IPS DF 19.7 (cell line): ENCODE data around the gene AP2B1.

Experiments
- DNase-seq: peaks from one replicate; pipeline ENCODE4 v3.0.0-alpha.2; 2013; ENCODE audit warnings: low read depth, low spot score

The AP2B1 gene

DNA sequence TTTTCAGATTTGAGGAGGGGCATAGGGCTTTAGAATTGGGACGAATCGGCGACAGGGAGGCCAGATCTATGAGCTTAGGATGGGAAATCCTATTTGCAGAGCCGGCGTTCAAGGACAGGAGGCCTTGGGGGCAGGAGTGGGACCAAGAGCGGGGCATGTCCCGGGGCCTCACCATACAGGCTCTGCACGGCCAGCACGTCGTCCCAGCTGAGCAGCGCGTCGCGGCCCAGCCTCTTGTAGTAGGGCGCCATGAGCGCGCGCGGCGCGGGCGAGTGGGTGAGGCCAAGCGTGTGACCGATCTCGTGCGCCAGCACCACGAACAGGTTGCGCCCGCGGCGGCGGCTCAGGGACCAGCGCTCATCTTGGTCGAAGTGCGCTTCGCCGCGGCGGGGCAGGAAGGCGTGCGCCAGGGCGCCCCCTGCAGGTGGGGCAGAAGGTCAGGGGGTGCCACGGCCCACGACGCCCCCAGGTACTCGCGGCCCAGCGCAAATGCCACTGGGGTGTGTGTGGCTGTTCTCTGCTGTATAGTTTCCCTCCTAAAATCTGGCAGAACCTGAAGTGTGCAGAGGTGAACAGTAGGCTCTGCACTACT, 182.9 kb downstream of the AP2B1 start:
- no peak for DNase-seq

DNA sequence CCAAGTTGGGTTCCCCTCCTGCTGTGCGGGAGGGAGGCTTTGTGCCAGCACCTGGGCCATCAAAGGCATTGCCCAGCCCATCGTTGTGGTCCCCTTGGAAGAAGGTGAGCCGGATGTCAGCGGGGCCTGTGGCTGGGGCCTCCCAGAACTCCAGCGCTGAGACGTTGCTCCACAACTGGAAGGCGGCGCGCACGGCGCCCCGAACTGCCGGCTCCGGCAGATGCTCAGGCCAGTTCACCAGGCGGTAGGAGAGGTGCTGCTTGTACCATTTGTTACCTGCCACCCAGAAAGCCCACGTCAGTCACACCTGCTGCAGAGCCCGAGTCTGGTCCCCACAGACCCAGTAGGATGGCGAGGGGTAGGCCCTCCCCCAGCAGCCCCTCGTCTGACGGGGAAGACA, 186.0 kb downstream of the AP2B1 start:
- DNase-seq: no peak

DNA sequence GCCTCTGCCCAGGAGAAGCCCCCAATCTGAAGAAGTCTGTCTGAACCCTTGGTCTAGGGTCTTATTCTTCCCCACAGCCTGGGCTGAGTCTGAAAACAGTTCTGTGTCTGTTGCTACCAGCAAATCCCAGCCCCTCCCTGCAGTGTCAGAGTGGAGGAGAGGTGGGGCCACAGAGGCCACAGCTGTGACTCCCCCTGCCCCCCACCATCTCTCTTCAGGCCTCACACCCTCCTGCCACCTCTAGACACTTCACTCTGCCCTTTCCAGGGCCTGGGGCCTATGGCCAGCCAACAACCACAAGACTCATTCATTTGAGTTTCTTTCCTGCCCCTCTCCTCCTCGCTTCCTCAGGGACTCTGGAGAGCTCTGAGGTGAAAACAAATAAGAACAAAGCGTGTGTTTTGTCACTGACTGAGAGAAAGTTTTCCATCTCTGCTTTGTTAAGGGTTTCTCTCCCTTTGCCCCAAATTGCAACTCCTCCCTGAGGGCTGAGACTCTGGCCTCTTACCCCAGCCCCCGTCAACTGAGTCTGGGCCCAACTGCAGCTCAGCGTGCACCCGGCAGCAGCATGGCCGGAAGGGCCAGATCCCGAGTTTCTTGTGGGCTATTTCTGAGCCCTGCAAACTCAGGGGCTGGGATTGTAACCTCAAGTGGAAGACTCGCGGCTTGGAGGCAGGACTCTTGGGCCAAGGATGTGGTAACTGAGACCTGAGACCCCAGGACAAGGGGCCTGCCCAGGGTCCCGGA, 186.7 kb downstream of the AP2B1 start:
- DNase-seq: no peak

DNA sequence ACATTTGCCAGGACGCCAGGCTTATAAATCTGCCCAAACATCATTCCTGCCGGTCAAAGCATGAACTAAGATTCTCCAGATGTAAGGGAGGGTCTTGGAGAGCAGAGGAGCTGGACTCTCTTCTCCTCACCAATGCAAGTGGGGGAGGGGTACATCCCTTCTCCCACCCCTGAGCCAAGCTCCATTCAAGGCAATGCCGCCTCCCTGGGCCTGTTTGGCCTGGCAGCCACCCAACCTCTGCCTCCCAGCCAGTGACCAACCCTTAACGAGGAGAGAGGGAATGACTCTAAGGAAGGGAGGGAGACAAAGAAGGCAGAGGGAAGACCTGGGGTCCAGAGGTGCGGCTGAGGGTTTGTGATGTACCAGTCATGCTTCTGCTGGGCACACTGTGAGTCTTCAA, 187.4 kb downstream of the AP2B1 start:
- DNase-seq: no peak

DNA sequence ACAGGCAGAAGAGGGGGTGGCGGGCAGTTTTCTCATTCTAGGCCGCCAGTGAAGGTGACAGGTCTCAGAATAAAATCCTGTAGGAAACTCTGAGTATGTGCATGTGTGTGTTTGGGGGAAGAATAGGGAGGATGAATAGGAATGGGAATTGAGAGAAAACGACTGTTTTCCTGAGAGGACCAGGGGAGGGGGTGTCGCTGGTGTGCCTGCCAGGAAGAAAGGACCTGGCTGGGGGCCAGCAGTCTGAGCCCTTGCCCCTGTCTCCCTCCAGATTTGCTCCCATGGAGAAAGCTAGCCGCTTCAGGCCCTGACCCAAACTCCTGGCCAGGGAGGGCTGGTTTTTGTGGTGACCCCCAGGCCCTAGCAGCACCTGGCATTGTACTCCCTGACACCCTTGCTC, 187.9 kb downstream of the AP2B1 start:
- DNase-seq: no peak

DNA sequence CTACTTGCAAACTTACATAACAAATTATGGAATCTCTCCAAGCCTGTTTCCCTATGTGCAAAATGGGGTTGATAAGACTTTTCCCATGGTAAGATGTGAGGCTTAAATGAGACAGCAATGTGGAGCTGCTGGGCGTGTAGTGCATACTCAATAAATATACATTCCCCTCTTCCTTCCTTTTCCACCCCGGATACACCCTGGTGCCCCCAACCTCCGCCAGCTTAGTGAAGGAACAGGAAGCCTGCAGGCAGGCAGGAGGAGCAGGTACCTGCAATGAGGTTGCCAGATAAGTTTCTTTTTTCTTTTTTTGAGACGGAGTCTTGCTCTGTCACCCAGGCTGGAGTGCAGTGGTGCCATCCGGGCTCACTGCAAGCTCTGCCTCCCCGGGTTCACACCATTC, 188.5 kb downstream of the AP2B1 start:
- DNase-seq: no peak
